ENCODE results near the gene RPN1. TPM values are rescaled to one million over a fixed set of nuclear protein-coding genes. Genes with fewer than 3 reads are reported as not detected.

The RPN1 gene
- total RNA-seq, 2 experiments from 2014 or later: 123 to 149 TPM

GRCh38 chr3:128577711-128578110 is 72.9 kb downstream of the RPN1 start:
- Histone ChIP-seq H3K9me3 (ENCODE audit: low read length) (0 out of 2 replicates have a peak, but pooled peaks cover 4% of the 10 kb centered on the region), H3K4me3 (ENCODE audit: low read depth, low read length, poor library complexity, severe bottlenecking) (no peak overlapping the region), H3K27ac (ENCODE audit: low read depth, low read length, poor library complexity, severe bottlenecking) (no peak overlapping the region), H3K4me1 (ENCODE audit: insufficient read depth, low read length, poor library complexity, severe bottlenecking) (no peaks in the 10 kb centered on the region), H4K20me1 (ENCODE audit: insufficient read depth, low read length) (no peaks in the 10 kb centered on the region), H2AFZ (ENCODE audit: low read length) (no peak overlapping the region), H3K79me2 (ENCODE audit: insufficient read depth, low read depth, low read length) (no peaks in the 10 kb centered on the region), H3K9me2 (ENCODE audit: insufficient read depth, low read length) (no peaks in the 10 kb centered on the region), H3K4me2 (ENCODE audit: low read length) (no peak overlapping the region), H3K36me3 (ENCODE audit: insufficient read depth, low read length) (no peaks in the 10 kb centered on the region)
- TF ChIP-seq EZH2phosphoT487 (IDR thresholded peaks at IDR 0.05; ENCODE audit: borderline replicate concordance, low read depth, low read length): no peak
- TF ChIP-seq, protein P1, sequence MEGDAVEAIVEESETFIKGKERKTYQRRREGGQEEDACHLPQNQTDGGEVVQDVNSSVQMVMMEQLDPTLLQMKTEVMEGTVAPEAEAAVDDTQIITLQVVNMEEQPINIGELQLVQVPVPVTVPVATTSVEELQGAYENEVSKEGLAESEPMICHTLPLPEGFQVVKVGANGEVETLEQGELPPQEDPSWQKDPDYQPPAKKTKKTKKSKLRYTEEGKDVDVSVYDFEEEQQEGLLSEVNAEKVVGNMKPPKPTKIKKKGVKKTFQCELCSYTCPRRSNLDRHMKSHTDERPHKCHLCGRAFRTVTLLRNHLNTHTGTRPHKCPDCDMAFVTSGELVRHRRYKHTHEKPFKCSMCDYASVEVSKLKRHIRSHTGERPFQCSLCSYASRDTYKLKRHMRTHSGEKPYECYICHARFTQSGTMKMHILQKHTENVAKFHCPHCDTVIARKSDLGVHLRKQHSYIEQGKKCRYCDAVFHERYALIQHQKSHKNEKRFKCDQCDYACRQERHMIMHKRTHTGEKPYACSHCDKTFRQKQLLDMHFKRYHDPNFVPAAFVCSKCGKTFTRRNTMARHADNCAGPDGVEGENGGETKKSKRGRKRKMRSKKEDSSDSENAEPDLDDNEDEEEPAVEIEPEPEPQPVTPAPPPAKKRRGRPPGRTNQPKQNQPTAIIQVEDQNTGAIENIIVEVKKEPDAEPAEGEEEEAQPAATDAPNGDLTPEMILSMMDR (conservative IDR thresholded peaks at IDR 0.05; ENCODE audit: low read length): no peak
- ChIA-PET POLR2A (no interaction called here), CTCF (ENCODE audit: unreplicated experiment) (no interaction called here)
- no TSS peak for BruUV-seq (replicated peaks)
- intact Hi-C loops (cut with micrococcal nuclease; ENCODE audit: unreplicated experiment): no loop called here
- no peak for DNase-seq (ENCODE audit: low spot score)

- Histone ChIP-seq H3K27ac (ENCODE audit: low read depth, low read length, poor library complexity, severe bottlenecking) (no peak overlapping the region), H3K79me2 (ENCODE audit: insufficient read depth, low read depth, low read length) (no peaks in the 10 kb centered on the region), H3K9me3 (ENCODE audit: low read length) (0 out of 2 replicates have a peak, but pooled peaks cover 4% of the 10 kb centered on the region), H3K4me1 (ENCODE audit: insufficient read depth, low read length, poor library complexity, severe bottlenecking) (no peaks in the 10 kb centered on the region), H4K20me1 (ENCODE audit: insufficient read depth, low read length) (no peaks in the 10 kb centered on the region), H3K4me3 (ENCODE audit: low read depth, low read length, poor library complexity, severe bottlenecking) (no peak overlapping the region), H2AFZ (ENCODE audit: low read length) (no peak overlapping the region), H3K9me2 (ENCODE audit: insufficient read depth, low read length) (no peaks in the 10 kb centered on the region), H3K36me3 (ENCODE audit: insufficient read depth, low read length) (no peaks in the 10 kb centered on the region), H3K4me2 (ENCODE audit: low read length) (no peak overlapping the region)
- CTCF ChIA-PET (ENCODE audit: unreplicated experiment): no interaction called here
- POLR2A ChIA-PET: interaction anchor here (0.7 kb wide), 1 partner anchor 670 kb away, joined by 5 read pairs; no protein-coding TSS in a partner anchor
- DNase-seq (ENCODE audit: low spot score): no peak
- intact Hi-C loops (cut with micrococcal nuclease; ENCODE audit: unreplicated experiment): no loop called here
- TF ChIP-seq, protein P1 (conservative IDR thresholded peaks at IDR 0.05; ENCODE audit: low read length): no peak
- TF ChIP-seq EZH2phosphoT487 (IDR thresholded peaks at IDR 0.05; ENCODE audit: borderline replicate concordance, low read depth, low read length): no peak
- no TSS peak for BruUV-seq (replicated peaks)
These were observed 74.3 kb downstream of the RPN1 start for GRCh38 chr3:128576290-128576689.

GRCh38 chr3:128575777-128576176 is 74.8 kb downstream of the RPN1 start:
- Histone ChIP-seq H3K9me3 (ENCODE audit: low read length) (0 out of 2 replicates have a peak, but pooled peaks cover 4% of the 10 kb centered on the region), H3K4me1 (ENCODE audit: insufficient read depth, low read length, poor library complexity, severe bottlenecking) (no peaks in the 10 kb centered on the region), H4K20me1 (ENCODE audit: insufficient read depth, low read length) (no peaks in the 10 kb centered on the region), H3K9me2 (ENCODE audit: insufficient read depth, low read length) (no peaks in the 10 kb centered on the region), H3K27ac (ENCODE audit: low read depth, low read length, poor library complexity, severe bottlenecking) (no peak overlapping the region), H2AFZ (ENCODE audit: low read length) (no peak overlapping the region), H3K79me2 (ENCODE audit: insufficient read depth, low read depth, low read length) (no peaks in the 10 kb centered on the region), H3K4me2 (ENCODE audit: low read length) (no peak overlapping the region), H3K36me3 (ENCODE audit: insufficient read depth, low read length) (no peaks in the 10 kb centered on the region), H3K4me3 (ENCODE audit: low read depth, low read length, poor library complexity, severe bottlenecking) (no peak overlapping the region)
- intact Hi-C loops (cut with micrococcal nuclease; ENCODE audit: unreplicated experiment): no loop called here
- no TSS peak for BruUV-seq (replicated peaks)
- no peak for TF ChIP-seq EZH2phosphoT487 (IDR thresholded peaks at IDR 0.05; ENCODE audit: borderline replicate concordance, low read depth, low read length)
- TF ChIP-seq, protein P1 (conservative IDR thresholded peaks at IDR 0.05; ENCODE audit: low read length): no peak
- DNase-seq (ENCODE audit: low spot score): no peak
- ChIA-PET CTCF (ENCODE audit: unreplicated experiment) (no interaction called here), POLR2A (interaction anchor here (0.7 kb wide), 1 partner anchor 670 kb away, joined by 5 read pairs; no protein-coding TSS in a partner anchor)
